HepG2 (cell line): ENCODE measurements around the gene C20orf144. TPM values are rescaled to one million over a fixed set of nuclear protein-coding genes. Genes with fewer than 3 reads are reported as not detected.
A peak's percentile ranks its signal among the peaks of the same experiment; 100 is the strongest.

Experiments used
- FOXA3 ChIP-seq: IDR thresholded peaks from 2 replicates; pipeline ENCODE4 v1.6.1; 2016; ENCODE audit warnings: missing genetic modification reagents, missing compliant biosample characterization
- GABPB1 ChIP-seq: IDR thresholded peaks from 2 replicates; pipeline ENCODE4 v1.6.1; 2016; ENCODE audit warnings: mild to moderate bottlenecking, missing genetic modification reagents, moderate library complexity, missing compliant biosample characterization
- SMAD3 ChIP-seq: sonication (generic); formaldehyde crosslinking; IDR thresholded peaks from 2 replicates; pipeline ENCODE4 v1.4.0; 2020; ENCODE audit warnings: missing genetic modification reagents
- TEAD2 ChIP-seq: sonication (generic); formaldehyde crosslinking; IDR thresholded peaks from 2 replicates; pipeline ENCODE4 v1.9.0; 2021; ENCODE audit warnings: missing genetic modification reagents
- ZNF256 ChIP-seq: sonication (generic); formaldehyde crosslinking; conservative IDR thresholded peaks from 2 replicates; pipeline ENCODE4 v1.4.0; 2020; ENCODE audit warnings: missing genetic modification reagents
- ZNF318 ChIP-seq: sonication (generic); formaldehyde crosslinking; IDR thresholded peaks from 2 replicates; pipeline ENCODE4 v1.4.0; 2020; ENCODE audit warnings: mild to moderate bottlenecking, missing genetic modification reagents
- ZNF781 ChIP-seq: sonication (generic); formaldehyde crosslinking; IDR thresholded peaks from 2 replicates; pipeline ENCODE4 v1.5.1; 2020; ENCODE audit warnings: borderline replicate concordance, mild to moderate bottlenecking, missing genetic modification reagents; ENCODE audit errors: not compliant biosample characterization
- polyA plus RNA-seq, 8 experiments: library from polyadenylated mRNA; depleted of rRNA in 3 of 8; stranded (reverse) in 7 of 8; unstranded in 1 of 8; fragments of >200 nt; fragmentation: Illumina TruSeq in 4 of 8; extraction: Trizol in 4 of 8; gene quantifications; 2 replicates each; pipeline versions ENCODE4 v1.2.1 to v1.2.3, GENCODE V29; 2011 to 2016; ENCODE audit warnings: low read depth in 4 of 8, missing spikeins in 1 of 8, mixed read lengths in 1 of 8; ENCODE audit not compliant: insufficient read depth in 1 of 8
- total RNA-seq, 5 experiments: library from RNA; depleted of rRNA; stranded (reverse); fragments of >200 nt; fragmentation: Illumina TruSeq; extraction: Trizol; gene quantifications; 2 replicates each; pipeline ENCODE4 v1.2.3, GENCODE V29; 2016; ENCODE audit warnings: low read depth in 1 of 5
- TF ChIP-seq, protein P1 (sequence below): sonication (generic); formaldehyde crosslinking; IDR thresholded peaks from 2 replicates; pipeline ENCODE4; 2020; ENCODE audit warnings: missing genetic modification reagents, mild to moderate bottlenecking, borderline replicate concordance
- TF ChIP-seq, protein P2 (sequence below): sonication (generic); formaldehyde crosslinking; IDR thresholded peaks from 2 replicates; pipeline ENCODE4 v1.5.0; 2020; ENCODE audit warnings: missing genetic modification reagents

The C20orf144 gene
- total and polyA plus RNA-seq, 2 of the 13 experiments (the other 11 are each of a cell fraction or from before 2014, with no cell fraction given): 0.09 to 0.16 TPM

GRCh38 chr20:33670715-33671499 is 8.8 kb downstream of the C20orf144 start (continued):
- TF ChIP-seq GABPB1 (CRISPR knock-in tag) (0 out of 2 replicates have a peak, but pooled peaks have one; percentile 16), SMAD3 (CRISPR knock-in tag) (no peak), FOXA3 (CRISPR knock-in tag) (0 out of 2 replicates have a peak, but pooled peaks have one; percentile 4), TEAD2 (CRISPR knock-in tag) (no peak), ZNF781 (peak; percentile 7), ZNF318 (CRISPR knock-in tag) (peak; percentile 81; the same call in 1 of the 2 replicates), ZNF256 (CRISPR knock-in tag) (0 out of 2 replicates have a peak, but pooled peaks have one; percentile 41)
- TF ChIP-seq, protein P1, sequence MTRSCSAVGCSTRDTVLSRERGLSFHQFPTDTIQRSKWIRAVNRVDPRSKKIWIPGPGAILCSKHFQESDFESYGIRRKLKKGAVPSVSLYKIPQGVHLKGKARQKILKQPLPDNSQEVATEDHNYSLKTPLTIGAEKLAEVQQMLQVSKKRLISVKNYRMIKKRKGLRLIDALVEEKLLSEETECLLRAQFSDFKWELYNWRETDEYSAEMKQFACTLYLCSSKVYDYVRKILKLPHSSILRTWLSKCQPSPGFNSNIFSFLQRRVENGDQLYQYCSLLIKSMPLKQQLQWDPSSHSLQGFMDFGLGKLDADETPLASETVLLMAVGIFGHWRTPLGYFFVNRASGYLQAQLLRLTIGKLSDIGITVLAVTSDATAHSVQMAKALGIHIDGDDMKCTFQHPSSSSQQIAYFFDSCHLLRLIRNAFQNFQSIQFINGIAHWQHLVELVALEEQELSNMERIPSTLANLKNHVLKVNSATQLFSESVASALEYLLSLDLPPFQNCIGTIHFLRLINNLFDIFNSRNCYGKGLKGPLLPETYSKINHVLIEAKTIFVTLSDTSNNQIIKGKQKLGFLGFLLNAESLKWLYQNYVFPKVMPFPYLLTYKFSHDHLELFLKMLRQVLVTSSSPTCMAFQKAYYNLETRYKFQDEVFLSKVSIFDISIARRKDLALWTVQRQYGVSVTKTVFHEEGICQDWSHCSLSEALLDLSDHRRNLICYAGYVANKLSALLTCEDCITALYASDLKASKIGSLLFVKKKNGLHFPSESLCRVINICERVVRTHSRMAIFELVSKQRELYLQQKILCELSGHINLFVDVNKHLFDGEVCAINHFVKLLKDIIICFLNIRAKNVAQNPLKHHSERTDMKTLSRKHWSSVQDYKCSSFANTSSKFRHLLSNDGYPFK (CRISPR knock-in tag): peak; percentile 46; the same call in 1 of the 2 replicates
- TF ChIP-seq, protein P2, sequence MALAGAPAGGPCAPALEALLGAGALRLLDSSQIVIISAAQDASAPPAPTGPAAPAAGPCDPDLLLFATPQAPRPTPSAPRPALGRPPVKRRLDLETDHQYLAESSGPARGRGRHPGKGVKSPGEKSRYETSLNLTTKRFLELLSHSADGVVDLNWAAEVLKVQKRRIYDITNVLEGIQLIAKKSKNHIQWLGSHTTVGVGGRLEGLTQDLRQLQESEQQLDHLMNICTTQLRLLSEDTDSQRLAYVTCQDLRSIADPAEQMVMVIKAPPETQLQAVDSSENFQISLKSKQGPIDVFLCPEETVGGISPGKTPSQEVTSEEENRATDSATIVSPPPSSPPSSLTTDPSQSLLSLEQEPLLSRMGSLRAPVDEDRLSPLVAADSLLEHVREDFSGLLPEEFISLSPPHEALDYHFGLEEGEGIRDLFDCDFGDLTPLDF (CRISPR knock-in tag): no peak
